NCI-H1930 (cell line): ENCODE data around the gene FOXO6.
"Not testable (repeated sequence)": the region's sequence is repeated elsewhere in the genome, so short reads cannot be mapped to it uniquely, and the experiment has no call there.

ENCODE experiments used
- DNase-seq, 2 experiments: peaks; one replicate each; lab custom pipeline; 2025; lab: John Stamatoyannopoulos, UW

The FOXO6 gene

DNA sequence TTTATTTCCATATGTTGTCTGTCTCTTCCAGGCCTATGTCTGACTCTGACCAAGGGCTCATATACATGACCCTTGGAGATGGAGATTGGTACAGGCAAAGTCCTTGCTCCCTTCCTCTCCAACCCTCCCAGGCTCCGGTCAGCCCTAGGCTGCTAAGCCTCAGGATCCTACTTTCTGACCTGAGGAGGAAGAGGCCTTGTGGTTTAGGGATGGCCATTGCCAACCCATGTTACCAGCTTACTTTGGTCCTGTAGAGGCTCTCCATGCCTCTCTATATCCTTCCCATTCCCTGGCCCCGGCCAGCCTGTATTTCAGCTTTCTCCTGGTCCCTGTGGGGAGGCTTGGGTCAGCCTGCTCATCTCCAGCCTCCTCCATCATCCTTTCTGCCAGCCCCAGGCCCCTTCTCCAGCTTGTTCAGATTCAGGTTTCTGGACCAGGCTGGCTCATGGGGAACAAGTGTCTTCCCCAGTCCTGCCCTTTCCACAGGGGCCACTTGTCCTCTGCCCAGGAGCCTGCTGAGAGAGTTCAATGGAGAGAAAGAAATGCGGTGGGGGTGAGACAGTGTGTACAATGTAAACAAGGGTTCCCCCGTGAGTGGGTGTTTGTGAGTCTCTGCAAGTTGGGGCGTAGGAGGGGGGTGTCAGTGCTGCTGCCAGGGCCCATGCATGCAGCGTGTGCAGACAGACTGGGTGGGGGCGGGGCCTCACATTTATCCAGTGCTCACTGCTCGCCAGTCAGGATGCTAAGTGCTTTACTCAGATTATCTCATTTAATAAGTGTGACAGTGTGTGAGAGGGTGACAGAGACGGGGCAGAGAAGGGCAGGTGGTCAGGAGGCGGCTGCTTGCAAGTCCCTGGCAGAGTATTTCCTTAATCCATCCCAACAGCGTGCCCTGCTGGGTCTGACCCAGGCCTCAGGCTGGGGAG is 31.3 kb upstream of the FOXO6 start:
- no peak for DNase-seq

DNA sequence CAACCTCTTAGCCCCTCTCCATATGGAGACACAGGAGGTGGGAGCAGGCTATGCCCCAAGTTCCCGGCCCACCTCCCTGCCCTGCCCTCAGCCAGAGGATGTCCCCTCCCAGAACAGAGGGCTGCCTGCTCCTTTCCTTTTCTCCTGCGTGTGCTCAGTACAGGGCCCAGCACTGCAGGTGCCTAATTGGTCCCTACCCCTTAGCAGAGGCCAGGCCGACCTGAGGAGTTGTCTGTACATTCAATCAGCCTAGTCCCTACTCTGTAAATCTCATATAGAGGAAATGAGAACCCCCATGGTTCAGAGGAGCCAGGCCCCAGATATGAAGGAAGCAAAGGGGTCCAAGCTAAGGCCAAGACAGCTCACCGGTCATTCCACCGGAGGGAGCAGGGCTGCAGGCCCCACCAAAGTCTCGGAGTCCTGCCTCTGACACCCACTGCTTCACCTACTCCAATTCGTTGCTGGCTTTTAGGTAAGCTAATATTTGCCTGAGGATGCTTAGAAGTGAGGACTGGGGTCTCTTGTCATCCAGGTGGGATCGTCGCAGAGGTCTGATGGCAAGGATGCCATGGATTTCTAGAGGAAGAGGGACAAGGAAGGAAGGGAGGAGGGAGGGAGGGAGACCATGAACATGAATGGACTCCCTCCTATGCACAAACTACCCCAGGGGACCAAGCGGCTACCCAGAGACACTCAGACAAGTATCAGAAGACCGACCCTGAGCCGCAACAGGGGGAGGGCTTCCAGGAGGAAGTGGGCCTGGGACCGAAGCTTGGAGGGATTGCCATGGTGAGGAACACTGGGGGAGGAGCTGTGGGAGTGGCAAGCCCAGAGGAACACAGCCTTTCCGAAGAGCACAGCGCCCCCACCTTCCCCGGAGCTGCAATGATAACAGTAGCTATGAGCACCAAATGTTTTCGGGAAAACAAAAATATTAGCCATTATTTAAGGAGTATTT is 30.4 kb upstream of the FOXO6 start:
- no peak for DNase-seq

DNA sequence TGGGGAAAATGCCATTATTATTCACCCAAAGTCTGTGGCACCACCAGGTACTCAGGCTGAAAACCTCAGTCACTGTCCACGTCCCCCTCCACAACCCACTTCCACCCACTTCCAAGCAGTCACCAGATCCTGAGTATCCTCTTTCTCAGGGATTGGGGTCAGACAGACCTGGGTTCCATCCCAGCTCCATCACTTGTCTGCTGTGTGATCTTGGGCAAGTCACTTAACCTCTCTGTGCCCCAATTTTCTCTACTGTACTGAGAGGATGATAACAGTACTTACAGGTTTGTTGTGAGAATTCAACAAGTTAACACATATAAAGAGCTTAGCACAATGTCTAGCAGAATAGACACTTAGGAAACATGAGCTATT is 29.7 kb upstream of the FOXO6 start:
- DNase-seq = no peak

DNA sequence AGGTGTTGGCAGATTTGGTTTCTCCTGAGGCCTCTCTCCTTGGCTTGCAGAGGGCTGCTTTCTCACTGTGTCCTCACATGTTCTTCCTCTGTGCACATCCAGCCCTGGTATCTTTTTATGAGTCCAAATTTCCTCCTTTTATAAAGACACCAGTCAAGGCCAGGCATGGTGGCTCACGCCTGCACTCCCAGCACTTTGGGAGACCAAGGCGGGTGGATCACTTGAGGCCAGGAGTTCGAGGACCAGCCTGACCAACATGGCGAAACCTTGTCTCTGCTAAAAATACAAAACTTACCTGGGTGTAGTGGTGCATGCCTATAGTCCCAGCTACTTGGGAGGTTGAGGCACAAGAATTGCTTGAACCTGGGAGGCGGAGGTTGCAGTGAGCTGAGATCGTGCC is 29.1 kb upstream of the FOXO6 start:
- not testable (repeated sequence) for DNase-seq

DNA sequence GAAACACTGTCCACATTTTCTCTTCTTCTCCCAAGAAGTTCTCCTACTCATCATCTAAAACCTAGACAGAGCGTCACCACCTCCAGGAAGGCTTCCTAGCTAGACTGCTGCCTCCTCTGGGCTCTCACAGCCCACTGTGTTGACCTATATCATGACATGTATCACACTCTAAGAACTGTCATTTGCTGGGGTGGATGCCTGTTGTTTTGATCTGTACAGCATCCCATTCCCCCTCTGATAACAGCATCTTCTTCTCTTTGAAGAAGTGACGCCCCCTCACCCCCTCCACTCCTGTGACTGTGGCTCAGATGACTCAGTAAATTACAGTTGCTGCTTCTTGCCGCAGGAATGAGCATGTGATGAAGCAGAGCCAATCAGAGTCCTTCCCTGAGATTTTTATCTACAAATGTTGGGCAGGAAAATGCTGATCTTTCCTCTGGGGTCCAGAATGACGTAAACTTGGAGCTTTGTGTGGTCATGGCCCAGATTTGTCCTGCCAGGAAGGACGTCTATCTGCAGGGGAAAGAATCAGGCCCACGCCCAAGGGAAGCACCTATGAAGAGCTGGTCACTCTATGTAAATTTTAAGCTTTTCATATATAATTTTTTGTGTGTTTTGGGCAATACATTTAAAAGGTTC is 28.0 kb upstream of the FOXO6 start:
- DNase-seq = no peak

DNA sequence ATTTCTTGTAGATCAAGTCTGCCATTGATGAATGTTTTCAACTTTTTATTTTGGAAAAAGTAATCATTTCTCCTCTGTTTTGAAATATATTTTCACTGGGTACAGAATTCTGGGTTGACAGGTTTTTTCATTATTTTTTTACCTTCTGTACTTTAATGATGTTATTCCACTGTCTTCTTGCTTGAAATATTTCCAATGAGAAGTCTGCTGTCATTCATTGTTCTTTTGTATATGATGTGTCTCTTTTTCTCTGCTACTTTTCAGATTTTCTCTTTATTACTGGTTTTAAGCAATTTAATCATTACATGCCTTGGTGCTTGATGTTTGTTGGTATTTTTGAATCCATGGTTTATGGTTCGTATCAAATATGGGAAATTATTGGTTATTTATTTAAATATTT is 22.4 kb upstream of the FOXO6 start:
- DNase-seq = no peak

DNA sequence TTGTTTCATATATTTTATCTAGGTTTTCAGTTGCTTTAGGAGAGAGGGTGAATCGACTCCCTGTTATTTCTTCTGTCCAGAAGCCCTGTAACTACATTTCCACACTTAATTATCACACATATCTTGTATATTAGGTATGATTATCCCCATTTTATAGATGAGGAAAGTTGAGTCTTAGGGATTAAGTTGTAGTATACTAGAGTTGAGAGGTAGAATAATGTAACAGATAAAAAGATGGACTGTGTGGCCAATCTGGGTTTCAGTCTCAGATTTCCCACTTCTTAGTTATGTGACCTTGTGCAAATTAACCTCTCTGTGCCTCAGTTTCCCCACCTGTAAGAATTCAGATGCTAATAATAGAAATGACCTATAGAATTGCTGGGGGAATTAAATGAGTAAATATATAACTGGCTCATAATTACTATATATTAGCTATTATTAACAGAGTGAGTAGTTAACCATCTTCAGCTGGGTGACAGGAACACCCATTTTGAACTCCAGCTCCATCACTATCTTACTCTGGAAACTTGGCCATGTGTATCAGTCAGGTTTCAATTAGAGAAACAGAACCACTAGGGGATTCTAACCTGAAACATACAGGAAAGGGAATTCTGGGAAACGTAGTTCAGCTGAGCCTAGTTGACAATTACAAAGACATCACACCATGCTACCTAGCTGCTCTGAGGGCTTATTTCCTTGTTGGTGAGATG is 20.4 kb upstream of the FOXO6 start:
- DNase-seq = peak in 1 of 2 experiments; percentile 6

DNA sequence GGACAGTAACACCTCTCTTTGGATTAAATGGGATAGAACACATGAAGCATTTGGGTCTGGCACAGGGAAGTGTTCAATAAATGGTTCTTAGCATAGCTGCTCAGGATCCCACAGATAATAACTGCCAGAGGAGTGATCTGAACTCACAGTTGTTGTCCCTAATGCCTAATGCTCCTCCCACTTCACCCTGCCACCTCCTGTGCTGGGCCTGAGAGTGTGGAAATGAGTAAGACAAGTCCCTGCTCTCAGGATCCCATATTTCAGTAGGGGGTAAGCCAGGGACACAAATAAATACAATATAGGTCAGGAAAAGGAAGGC is 19.9 kb upstream of the FOXO6 start:
- no peak for DNase-seq

DNA sequence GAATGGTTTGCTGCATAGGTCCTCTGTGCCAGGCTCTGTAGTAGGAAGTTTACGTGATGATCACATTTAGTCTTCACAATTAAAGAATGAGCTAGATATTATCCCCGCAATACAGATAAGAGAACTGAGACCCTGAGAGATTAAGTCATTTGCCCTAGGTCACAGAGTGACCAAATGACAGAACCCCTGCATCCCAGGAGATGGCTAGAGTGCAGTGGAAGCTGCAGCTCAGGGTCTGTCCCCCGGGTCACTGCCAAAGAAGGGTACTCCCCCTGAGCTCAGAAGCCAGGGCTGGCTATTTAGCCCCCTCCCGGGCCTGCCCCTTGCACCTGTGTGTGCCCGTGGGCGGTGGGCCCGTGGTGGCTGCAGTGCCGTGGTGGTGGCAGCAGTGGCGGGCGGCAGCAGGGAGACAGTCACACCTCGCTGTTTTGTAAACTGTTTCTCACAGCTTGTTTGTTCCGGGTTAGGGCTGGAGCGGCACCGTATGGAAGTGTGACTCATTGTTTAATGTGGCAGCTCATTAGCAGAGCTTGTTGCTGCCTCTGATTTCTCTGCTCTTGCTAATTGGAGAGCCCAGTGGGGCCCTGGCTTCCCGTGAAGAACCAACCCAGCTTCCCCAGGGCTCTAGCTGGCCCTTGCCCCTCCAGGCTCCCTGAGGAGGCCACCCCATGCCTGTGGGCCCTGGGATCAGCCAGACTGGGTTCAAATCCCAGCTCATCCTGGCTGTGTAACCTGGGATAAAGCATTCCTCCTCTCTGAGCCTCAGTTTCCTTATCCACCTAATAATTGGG is 19.3 kb upstream of the FOXO6 start:
- DNase-seq = peak in 1 of 2 experiments; percentile 13

DNA sequence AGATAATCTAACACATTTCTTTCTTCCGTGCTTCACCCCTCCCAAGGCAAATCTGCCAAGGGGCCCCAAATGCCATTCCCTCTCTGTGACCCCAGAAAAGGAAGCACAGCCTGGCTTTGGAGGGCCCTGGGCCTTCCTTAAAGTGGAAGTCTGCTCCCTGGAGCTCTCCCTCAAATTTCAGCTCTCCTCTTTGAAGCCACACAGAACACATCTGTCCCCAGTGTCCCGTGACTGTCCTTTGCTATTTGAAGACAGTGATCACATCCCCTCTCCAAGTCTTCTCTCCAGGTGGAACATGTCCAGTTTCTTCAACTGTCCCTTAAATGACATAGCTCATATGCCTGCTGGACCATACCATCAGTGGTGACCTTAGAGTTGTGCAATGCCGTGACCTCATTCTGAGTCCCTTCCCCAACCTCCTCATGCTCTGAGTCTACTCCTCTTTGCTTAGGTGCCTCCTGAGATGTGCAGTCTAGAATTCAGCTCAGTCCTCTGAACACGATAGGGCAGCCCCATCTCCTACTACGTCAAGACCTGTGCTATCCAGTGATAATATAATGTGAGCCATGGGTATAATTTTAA is 18.4 kb upstream of the FOXO6 start:
- DNase-seq = no peak

DNA sequence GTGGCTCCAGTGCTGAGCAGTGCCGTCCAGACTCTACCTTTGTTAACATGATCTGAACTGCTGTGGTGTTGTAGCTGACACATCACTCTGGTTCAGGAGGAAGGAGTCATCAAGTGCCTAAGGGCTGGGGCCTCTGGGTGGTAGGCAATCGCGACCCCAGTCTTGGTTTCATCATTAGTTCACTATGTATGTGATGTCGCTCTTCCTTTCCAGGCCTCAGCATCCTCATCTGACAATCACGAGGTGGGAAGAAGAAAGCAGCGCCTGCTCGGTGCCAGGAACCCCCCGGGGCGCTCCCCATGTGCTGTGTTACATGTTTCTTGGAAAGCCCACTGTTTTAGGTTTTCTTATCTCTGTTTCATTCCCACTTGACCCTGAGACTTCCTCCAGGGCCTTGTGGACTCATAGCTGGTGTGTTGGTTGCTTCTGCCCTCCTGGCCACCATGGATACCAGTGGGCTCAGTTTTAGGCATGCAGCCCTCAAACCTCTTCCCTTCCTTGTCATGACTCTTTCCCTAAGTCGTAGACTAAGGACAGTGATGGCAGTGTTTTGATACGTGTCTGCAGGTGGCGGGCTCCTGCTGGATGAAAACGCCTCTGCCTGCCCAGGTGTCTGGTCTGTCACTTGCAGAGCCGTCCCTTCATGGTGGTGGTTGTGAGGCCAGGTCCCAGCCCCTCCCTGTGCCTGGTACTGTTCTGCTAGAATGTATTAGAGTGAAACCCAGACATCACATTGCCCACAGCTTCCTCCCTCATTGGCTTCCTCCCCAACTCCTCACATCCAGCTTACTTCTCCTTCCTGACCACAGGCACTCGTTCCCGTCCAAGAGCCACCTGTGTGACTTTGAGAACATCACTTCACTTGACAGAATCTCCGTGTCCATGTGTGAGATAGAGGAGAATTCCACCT is 17.2 kb upstream of the FOXO6 start:
- no peak for DNase-seq

DNA sequence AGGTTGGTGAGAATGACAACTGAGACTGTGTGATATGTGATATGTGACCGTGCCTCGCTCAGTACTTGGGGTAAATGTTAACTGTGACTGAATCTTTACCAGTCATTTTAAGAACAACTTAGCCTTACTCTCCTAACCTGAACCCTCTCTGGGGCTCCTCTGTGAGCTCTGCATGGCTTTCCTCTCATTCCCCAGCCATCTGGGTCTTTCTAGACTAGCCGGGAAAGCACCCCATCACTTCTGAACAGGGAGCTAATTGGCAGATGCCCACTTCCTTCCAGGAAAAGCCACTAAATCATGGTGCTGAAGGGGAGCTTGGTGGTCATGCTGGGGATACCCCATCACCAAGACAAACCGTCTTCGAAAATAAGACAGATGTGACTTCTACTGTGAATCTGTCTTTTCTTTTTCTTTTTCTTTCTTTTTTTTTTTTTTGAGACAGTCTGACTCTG is 16.5 kb upstream of the FOXO6 start:
- DNase-seq = no peak

DNA sequence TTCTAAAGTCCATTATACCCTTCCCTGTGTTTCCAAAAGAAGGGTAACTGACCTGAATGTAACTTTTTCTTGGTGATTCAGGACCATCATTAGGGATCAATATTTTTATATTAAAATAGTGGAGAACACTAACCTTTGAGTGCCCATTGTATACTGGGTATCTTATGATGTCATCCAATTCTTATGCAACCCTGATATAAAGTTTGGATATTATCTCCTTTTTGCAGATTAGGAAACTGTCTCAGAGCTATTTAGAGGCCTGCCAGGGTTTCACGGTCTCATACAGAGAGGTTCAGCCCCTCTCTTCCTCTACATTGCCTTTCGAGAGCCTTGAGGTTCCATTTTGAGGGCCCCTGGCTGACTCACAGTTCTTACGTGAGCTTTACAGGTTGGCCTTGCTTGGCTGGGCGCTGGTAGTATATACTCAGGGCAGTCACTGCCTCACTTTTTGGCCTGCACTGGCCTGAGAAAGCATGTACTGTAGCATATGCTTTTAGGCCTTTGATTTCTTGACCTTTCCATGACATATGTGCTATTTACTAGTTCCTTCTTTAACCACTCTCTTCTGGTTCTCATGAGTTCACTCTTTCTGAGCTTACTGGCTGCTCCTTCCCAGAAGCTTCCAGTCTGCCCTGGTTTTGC is 15.7 kb upstream of the FOXO6 start:
- no peak for DNase-seq

DNA sequence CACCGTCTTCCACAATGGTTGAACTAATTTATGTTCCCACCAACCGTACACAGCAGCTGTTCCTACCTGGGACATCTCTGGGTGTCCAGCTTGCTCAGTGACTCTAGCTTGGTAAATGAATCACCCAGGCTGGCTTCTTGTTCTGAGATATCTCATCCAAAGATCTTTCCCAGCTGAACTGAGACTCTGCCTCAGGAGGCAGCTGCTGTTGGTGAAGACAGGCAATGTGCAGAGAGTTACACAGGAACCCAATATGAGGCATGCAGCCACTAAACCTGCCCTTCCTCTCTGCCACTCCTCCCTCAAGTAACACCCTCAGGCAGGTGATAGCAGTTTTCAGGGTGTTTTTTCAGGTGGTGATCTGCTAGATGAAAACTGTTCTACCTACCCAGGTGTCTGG is 14.0 kb upstream of the FOXO6 start:
- DNase-seq = no peak

DNA sequence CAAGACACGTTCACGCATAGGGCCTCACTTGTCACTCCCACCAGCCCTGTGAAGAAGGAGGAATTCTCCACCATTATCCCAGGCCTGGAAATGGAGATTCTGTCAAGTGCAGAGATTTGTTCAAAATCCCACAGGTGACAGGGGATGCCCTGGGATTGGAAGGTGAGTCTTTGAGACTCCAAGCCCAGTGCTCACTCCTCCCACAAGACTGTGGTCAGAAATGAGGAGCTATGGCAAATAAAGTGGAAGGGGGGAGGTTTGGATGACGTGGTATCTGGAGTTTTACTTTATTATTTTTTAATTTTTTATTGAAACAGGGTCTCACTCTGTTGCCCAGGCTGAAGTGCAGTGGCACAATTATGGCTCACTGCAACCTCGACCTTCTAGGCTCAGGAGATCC is 12.8 kb upstream of the FOXO6 start:
- no peak for DNase-seq

DNA sequence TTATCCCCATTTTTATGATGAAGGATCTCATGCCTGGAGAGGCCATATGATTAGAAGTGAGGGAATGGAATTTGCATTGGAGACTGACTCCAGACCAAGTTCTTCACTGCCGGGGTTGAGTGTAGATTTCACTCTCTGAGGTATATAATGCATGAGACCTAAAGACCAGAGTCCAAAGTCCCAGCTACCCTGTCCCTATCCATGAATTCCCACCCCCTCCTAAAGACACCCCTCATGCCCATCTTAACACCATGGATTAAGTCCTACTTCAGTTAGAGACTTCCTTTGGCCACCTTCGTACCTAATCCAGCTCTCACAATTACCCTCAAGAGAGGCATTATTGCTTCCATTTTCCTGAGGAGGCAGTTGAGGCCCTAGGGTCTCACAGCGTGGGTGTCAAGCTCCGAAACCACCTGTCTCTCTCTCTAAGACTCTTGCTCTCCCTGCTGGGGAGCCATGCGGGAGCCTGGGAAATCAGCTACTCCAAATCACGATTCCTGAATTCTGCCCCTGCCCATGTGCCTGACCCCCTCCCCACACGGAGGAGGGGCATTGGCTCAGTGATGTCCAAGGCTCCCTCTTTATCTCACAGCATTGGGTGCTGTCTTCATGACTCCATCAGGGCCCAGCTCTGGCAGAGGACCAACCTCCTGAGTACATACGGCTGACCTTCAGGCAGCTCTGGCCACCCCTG is 11.7 kb upstream of the FOXO6 start:
- DNase-seq = no peak

DNA sequence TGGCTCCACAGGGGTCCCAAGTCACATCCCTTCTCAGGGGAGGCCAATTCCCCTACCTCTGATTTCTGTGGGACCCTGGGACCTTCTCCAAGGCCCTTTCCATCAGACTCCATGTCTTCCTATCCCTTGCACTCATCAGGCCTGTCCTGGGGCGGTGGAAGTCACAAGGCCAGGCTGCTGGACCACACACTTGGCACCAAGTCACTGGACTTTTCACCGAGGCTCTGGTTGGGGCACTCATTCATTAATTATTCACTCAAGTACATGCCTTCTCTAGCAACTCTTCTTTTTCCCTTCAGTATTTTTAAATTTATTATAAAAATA is 11.2 kb upstream of the FOXO6 start:
- no peak for DNase-seq

DNA sequence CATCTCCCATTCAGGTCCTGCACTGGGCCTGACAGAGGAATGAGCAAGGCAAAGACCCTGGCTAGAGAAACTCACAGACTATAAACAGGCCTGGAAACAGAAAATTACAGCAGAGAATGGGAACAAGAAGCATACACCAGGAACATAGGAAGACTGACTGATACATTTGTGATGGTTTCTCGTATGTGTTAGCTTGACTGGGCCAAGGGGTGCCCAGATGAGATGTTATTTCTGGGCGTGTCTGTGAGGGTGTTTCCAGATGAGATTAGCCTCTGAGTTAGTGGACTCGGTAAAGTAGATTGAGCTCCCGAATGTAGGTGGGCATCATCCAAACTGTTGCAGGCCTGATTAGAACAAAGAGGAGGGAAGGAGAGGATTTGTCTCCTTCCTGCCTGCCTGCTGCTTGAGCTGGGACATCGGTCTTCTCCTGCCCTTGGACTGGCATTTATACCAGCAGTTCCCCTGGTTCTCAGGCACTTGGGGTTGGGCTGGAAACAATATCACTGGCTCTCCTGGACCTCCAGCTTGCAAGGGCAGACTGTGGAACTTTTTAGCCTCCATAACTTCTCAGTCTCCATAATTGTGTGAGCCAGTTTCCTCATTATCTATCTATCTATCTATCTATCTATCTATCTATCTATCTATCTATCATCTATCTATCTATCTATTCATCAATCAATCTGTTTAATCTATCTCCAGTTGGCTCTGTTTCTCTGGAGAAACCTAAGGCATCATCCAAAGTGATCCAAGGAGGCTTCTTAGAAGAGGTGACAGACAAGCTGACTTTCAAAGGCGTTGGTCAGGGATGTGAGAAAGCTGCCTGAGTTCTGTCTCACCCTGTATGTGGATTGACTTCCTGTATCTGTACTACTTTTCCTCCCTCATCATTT is 9.7 kb upstream of the FOXO6 start:
- DNase-seq = no peak
